Osteoblast (primary cell): Measurements from ENCODE around the gene WWC1. TPM values are rescaled to one million over a fixed set of nuclear protein-coding genes. Genes with fewer than 3 reads are reported as not detected.

Source experiments
- DNase-seq: peaks from one replicate; pipeline ENCODE4 v3.0.0; 2011; ENCODE audit warnings: low spot score, mixed read lengths; ENCODE audit not compliant: insufficient read length; ENCODE audit errors: missing footprints
- H2AFZ ChIP-seq: 2 replicates; pipeline ENCODE4 v1.6.0; 2011; ENCODE audit warnings: mild to moderate bottlenecking, low read length
- H3K27ac ChIP-seq: 2 replicates; pipeline ENCODE4 v1.5.1; 2011; ENCODE audit warnings: mild to moderate bottlenecking, low read depth, low read length, moderate library complexity
- H3K27me3 ChIP-seq: 2 replicates; pipeline ENCODE4 v1.6.0; 2012; ENCODE audit warnings: mild to moderate bottlenecking, control low read depth, inconsistent platforms, low read length, moderate library complexity; ENCODE audit not compliant: insufficient read depth
- H3K36me3 ChIP-seq: 2 replicates; pipeline ENCODE4 v1.5.1; 2011; ENCODE audit warnings: mild to moderate bottlenecking, low read length, control low read depth, moderate library complexity; ENCODE audit not compliant: insufficient read depth
- H3K4me1 ChIP-seq: 2 replicates; pipeline ENCODE4 v1.5.1; 2011; ENCODE audit warnings: mild to moderate bottlenecking, low read length, control low read depth, moderate library complexity; ENCODE audit not compliant: insufficient read depth
- H3K4me2 ChIP-seq: 2 replicates; pipeline ENCODE4 v1.6.0; 2011; ENCODE audit warnings: mild to moderate bottlenecking, low read length; ENCODE audit not compliant: insufficient read depth
- H3K4me3 ChIP-seq: fragments of 200-600 bp; sonication (generic); 3 replicates; pipeline ENCODE4 v1.5.1; 2012; ENCODE audit warnings: mild to moderate bottlenecking, low read length, inconsistent platforms; ENCODE audit not compliant: insufficient read depth
- H3K79me2 ChIP-seq: 2 replicates; pipeline ENCODE4 v1.6.0; 2012; ENCODE audit warnings: mild to moderate bottlenecking, low read length, control low read depth, inconsistent platforms; ENCODE audit not compliant: insufficient read depth
- H3K9me3 ChIP-seq: 2 replicates; pipeline ENCODE4 v1.5.1; 2011; ENCODE audit warnings: low read depth, low read length, control low read depth
- H4K20me1 ChIP-seq: 2 replicates; pipeline ENCODE4 v1.6.0; 2012; ENCODE audit warnings: mild to moderate bottlenecking, low read length, control low read depth; ENCODE audit not compliant: insufficient read depth
- total RNA-seq: library from RNA; depleted of rRNA; stranded (reverse); fragments of >200 nt; gene quantifications from 2 replicates; pipeline ENCODE4 v1.2.3, GENCODE V29; 2012
- TF ChIP-seq, protein P1 (sequence below): IDR thresholded peaks from 2 replicates; pipeline ENCODE4 v1.5.1; 2011; ENCODE audit warnings: mild to moderate bottlenecking, low read depth, low read length, moderate library complexity; ENCODE audit errors: extremely low read depth

WWC1 gene
- total RNA-seq, 1 donor: 1.4 TPM

DNA sequence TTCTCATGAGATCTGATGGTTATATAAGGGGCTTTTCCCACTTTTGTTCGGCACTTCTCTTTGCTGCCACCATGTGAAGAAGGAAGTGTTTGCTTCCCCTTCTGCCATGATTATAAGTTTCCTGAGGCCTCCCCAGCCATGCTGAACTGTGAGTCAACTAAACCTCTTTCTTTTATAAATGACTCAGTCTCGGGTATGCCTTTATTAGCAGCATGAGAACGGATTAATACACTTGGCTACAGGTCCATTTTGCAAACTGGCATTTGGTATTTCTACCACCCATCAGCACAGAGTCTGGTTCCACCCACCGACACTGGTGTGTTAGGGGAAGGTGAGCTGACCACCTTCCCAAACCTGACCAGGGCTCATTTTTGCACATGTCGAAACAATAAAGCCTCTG, 146.9 kb downstream of the WWC1 start:
- Histone ChIP-seq H3K79me2 (no peaks in the 10 kb centered on the region), H3K36me3 (no peaks in the 10 kb centered on the region), H3K4me2 (no peak overlapping the region), H2AFZ (no peak overlapping the region), H3K27me3 (no peaks in the 10 kb centered on the region), H3K4me1 (peaks cover 11% of the 10 kb centered on the region), H3K4me3 (no peak overlapping the region), H4K20me1 (no peaks in the 10 kb centered on the region), H3K27ac (no peak overlapping the region), H3K9me3 (no peaks in the 10 kb centered on the region)
- DNase-seq: no peak
- TF ChIP-seq, protein P1, sequence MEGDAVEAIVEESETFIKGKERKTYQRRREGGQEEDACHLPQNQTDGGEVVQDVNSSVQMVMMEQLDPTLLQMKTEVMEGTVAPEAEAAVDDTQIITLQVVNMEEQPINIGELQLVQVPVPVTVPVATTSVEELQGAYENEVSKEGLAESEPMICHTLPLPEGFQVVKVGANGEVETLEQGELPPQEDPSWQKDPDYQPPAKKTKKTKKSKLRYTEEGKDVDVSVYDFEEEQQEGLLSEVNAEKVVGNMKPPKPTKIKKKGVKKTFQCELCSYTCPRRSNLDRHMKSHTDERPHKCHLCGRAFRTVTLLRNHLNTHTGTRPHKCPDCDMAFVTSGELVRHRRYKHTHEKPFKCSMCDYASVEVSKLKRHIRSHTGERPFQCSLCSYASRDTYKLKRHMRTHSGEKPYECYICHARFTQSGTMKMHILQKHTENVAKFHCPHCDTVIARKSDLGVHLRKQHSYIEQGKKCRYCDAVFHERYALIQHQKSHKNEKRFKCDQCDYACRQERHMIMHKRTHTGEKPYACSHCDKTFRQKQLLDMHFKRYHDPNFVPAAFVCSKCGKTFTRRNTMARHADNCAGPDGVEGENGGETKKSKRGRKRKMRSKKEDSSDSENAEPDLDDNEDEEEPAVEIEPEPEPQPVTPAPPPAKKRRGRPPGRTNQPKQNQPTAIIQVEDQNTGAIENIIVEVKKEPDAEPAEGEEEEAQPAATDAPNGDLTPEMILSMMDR: no peak

DNA sequence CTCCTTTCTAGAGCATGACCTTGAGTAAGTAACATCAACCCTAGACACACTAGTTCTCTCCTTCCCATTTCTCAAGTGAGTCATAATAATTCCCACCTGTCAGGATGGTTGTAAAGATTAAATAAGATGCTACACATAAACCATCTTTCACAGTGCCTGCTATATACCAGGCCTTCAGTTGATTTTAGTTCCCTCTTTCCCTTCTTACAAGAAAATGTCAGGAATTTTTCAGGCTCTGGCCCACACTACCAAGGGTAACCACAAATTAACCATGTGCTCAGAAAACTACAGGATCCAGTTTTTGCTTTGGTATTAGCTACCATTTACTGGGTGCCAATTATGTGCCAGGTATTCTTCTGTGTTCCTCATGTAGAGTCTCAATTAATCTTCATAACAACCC, 152.1 kb downstream of the WWC1 start:
- Histone ChIP-seq H3K4me1 (no peaks in the 10 kb centered on the region), H3K27me3 (no peaks in the 10 kb centered on the region), H3K4me2 (no peak overlapping the region), H3K79me2 (no peaks in the 10 kb centered on the region), H4K20me1 (no peaks in the 10 kb centered on the region), H3K36me3 (no peaks in the 10 kb centered on the region), H2AFZ (no peak overlapping the region), H3K4me3 (no peak overlapping the region), H3K27ac (no peak overlapping the region), H3K9me3 (no peaks in the 10 kb centered on the region)
- DNase-seq: no peak
- TF ChIP-seq, protein P1: no peak

DNA sequence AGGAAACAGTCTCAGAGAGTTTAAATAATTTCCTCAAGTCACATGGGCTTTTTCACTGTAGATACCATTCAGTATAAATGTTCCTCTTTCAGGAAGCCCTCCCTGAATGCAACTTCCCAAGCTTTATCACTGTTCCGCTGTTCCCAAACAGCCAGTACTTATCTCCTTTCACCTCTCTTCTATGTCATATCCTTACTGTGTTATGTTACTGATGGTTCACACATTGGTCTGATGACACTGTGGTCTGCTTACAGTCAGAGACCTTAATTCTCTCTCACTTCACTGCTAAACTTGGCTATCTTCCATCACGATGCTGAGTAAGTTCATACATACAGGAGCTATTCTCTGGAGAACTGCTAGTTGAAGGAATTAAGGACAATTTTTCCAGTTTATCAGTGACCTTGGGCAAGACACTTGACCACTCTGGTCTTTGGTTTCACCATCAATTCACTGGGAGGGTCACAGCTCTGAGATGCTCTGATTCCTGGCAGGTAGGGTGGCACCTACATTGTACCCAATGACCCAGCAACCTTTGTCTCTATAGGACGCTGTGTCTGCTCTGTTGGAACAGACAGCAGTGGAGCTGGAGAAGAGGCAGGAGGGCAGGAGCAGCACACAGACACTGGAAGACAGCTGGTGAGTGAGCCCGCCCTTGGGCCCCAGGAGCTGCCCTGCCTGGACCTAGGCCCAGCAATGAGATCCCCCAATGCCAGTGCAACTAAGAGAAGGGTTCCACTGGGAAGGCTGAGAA, 152.7 kb downstream of the WWC1 start:
- Histone ChIP-seq H3K27me3 (no peaks in the 10 kb centered on the region), H4K20me1 (no peaks in the 10 kb centered on the region), H3K4me1 (no peaks in the 10 kb centered on the region), H3K27ac (no peak overlapping the region), H3K9me3 (no peaks in the 10 kb centered on the region), H3K36me3 (no peaks in the 10 kb centered on the region), H3K4me3 (no peak overlapping the region), H2AFZ (no peak overlapping the region), H3K4me2 (no peak overlapping the region), H3K79me2 (no peaks in the 10 kb centered on the region)
- DNase-seq: no peak
- TF ChIP-seq, protein P1: no peak

DNA sequence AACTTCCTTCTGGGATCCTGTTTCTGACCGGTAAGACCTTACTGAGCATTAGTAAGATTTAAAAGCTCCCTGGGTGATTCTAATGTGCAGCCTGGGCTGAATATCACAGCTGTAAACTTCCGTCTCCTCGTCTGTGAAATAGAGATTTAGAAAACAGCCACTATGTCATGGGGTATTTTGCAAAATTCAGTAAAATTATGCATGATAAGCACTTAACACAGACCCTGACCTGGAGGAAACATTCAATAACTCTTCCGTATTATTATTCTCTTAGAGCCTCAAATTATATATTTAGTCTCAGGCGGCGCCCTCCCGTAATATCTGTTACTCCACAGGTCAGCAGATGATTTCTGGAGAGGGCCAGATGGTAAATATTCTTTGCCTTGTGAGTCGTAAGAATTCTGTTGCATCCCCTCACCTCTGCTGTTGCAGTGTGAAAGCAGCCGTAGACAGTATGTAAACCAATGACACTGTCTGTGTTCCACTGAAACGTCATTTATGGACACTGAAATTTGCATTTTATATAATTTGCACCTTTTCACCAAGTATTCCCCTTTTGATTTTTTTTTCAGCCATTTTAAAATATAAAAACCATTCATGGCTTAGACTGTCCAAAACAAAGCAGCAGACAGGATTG, 155.7 kb downstream of the WWC1 start:
- TF ChIP-seq, protein P1: no peak
- no peak overlapping the region for H3K4me3 ChIP-seq

More for the DNA sequence above, 155.7 kb downstream of the WWC1 start:
- no peaks in the 10 kb centered on the region for H3K9me3 ChIP-seq
- no peak overlapping the region for H3K4me2 ChIP-seq
- no peaks in the 10 kb centered on the region for H4K20me1 ChIP-seq
- no peaks in the 10 kb centered on the region for H3K4me1 ChIP-seq
- H3K36me3 ChIP-seq: no peaks in the 10 kb centered on the region
- no peaks in the 10 kb centered on the region for H3K79me2 ChIP-seq
- no peak for DNase-seq
- H2AFZ ChIP-seq: no peak overlapping the region
- H3K27ac ChIP-seq: no peak overlapping the region
- no peaks in the 10 kb centered on the region for H3K27me3 ChIP-seq
